H9 (cell line): ENCODE data around the gene CDH6. TPM values are rescaled to one million over a fixed set of nuclear protein-coding genes. Genes with fewer than 3 reads are reported as not detected.

Experiments used
- DNase-seq: peaks from one replicate; pipeline ENCODE4 v3.0.0-alpha.2; 2017
- H2AFZ ChIP-seq: one replicate; pipeline ENCODE4 v1.6.1; 2013; ENCODE audit warnings: mild to moderate bottlenecking, low read length, control low read depth, moderate library complexity
- H2AK5ac ChIP-seq: 2 replicates; pipeline ENCODE4 v1.6.1; 2013; ENCODE audit warnings: low read length, control low read depth, mixed read lengths; ENCODE audit not compliant: insufficient read length
- H2BK120ac ChIP-seq: one replicate; pipeline ENCODE4 v1.6.1; 2013; ENCODE audit warnings: low read depth, mild to moderate bottlenecking, low read length, control low read depth, inconsistent platforms; ENCODE audit not compliant: poor library complexity, severe bottlenecking
- H2BK12ac ChIP-seq: 2 replicates; pipeline ENCODE4 v1.6.1; 2013; ENCODE audit warnings: low read length, control low read depth, mixed read lengths, low read depth; ENCODE audit not compliant: insufficient read length
- H2BK15ac ChIP-seq: 2 replicates; pipeline ENCODE4 v1.6.1; 2013; ENCODE audit warnings: low read depth, low read length, control low read depth
- H2BK20ac ChIP-seq: one replicate; pipeline ENCODE4 v1.6.1; 2013; ENCODE audit warnings: low read depth, mild to moderate bottlenecking, low read length, control low read depth, inconsistent platforms; ENCODE audit not compliant: poor library complexity, severe bottlenecking
- H2BK5ac ChIP-seq: 2 replicates; pipeline ENCODE4 v1.6.1; 2013; ENCODE audit warnings: low read length, control low read depth, mixed read lengths; ENCODE audit not compliant: insufficient read length
- H3K14ac ChIP-seq: 2 replicates; pipeline ENCODE4 v1.6.1; 2013; ENCODE audit warnings: low read length, control low read depth; ENCODE audit not compliant: insufficient read depth
- H3K18ac ChIP-seq: 2 replicates; pipeline ENCODE4 v1.6.1; 2013; ENCODE audit warnings: low read depth, mild to moderate bottlenecking, mixed read lengths, low read length, control low read depth; ENCODE audit not compliant: insufficient read length
- H3K23ac ChIP-seq: 2 replicates; pipeline ENCODE4 v1.6.1; 2013; ENCODE audit warnings: low read length, control low read depth, mixed read lengths, low read depth; ENCODE audit not compliant: insufficient read length
- H3K23me2 ChIP-seq: 2 replicates; pipeline ENCODE4 v1.6.1; 2013; ENCODE audit warnings: low read depth, mild to moderate bottlenecking, mixed read lengths, low read length, control low read depth; ENCODE audit not compliant: insufficient read length, poor library complexity, severe bottlenecking
- H3K27ac ChIP-seq: 2 replicates; pipeline ENCODE4 v1.5.1; 2013; ENCODE audit warnings: low read length, control low read depth, mixed read lengths, low read depth; ENCODE audit not compliant: insufficient read length
- H3K27me3 ChIP-seq: 2 replicates; pipeline ENCODE4 v1.6.1; 2013; ENCODE audit warnings: low read length, control low read depth, inconsistent platforms; ENCODE audit not compliant: insufficient read depth
- H3K4ac ChIP-seq: 2 replicates; pipeline ENCODE4 v1.6.1; 2013; ENCODE audit warnings: low read depth, mild to moderate bottlenecking, control low read depth, inconsistent platforms, low read length, moderate library complexity
- H3K4me1 ChIP-seq: 2 replicates; pipeline ENCODE4 v1.6.1; 2013; ENCODE audit warnings: low read length, control low read depth, inconsistent platforms; ENCODE audit not compliant: insufficient read depth
- H3K4me2 ChIP-seq: 2 replicates; pipeline ENCODE4 v1.6.1; 2013; ENCODE audit warnings: low read length, control low read depth, mixed read lengths; ENCODE audit not compliant: insufficient read length, insufficient read depth
- H3K56ac ChIP-seq: 2 replicates; pipeline ENCODE4 v1.6.1; 2013; ENCODE audit warnings: low read depth, mild to moderate bottlenecking, mixed read lengths, low read length, control low read depth; ENCODE audit not compliant: insufficient read length
- H3K79me1 ChIP-seq: 2 replicates; pipeline ENCODE4 v1.6.1; 2013; ENCODE audit warnings: low read depth, mild to moderate bottlenecking, moderate library complexity, low read length, control low read depth, inconsistent platforms; ENCODE audit not compliant: insufficient read depth, poor library complexity, severe bottlenecking
- H3K79me2 ChIP-seq: 2 replicates; pipeline ENCODE4 v1.6.1; 2013; ENCODE audit warnings: low read length, control low read depth, inconsistent platforms; ENCODE audit not compliant: insufficient read depth
- H3K9ac ChIP-seq: 2 replicates; pipeline ENCODE4 v1.6.1; 2013; ENCODE audit warnings: low read length, control low read depth, mixed read lengths; ENCODE audit not compliant: insufficient read length; ENCODE audit errors: extremely low read depth
- H3K9me3 ChIP-seq: one replicate; pipeline ENCODE4 v1.6.1; 2013; ENCODE audit warnings: low read depth, low read length, inconsistent platforms; ENCODE audit not compliant: control insufficient read depth
- H3T11ph ChIP-seq: one replicate; pipeline ENCODE4 v1.6.1; 2013; ENCODE audit warnings: mild to moderate bottlenecking, low read length, control low read depth, inconsistent platforms
- H4K20me1 ChIP-seq: one replicate; pipeline ENCODE4 v1.6.1; 2013; ENCODE audit not compliant: control insufficient read depth, insufficient read length, insufficient read depth
- H4K5ac ChIP-seq: 2 replicates; pipeline ENCODE4 v1.6.1; 2013; ENCODE audit warnings: low read depth, mild to moderate bottlenecking, mixed read lengths, low read length, control low read depth; ENCODE audit not compliant: insufficient read length
- H4K8ac ChIP-seq: replicated peaks from 2 replicates; pipeline ENCODE4 v1.6.1; 2013; ENCODE audit warnings: low read length, control low read depth, mixed read lengths, low read depth; ENCODE audit not compliant: insufficient read length
- H4K91ac ChIP-seq: 2 replicates; pipeline ENCODE4 v1.6.1; 2013; ENCODE audit warnings: low read depth, mild to moderate bottlenecking, moderate library complexity, mixed read lengths, low read length, control low read depth; ENCODE audit not compliant: insufficient read length
- H3K27ac Mint-ChIP-seq, 3 experiments: 2 replicates in 2 of 3; 3 replicates in 1 of 3; pipeline ENCODE4 v1.8.0; 2020 to 2021; ENCODE audit warnings: mixed read lengths in 3 of 3, mild to moderate bottlenecking in 1 of 3, moderate library complexity in 1 of 3
- H3K27me3 Mint-ChIP-seq: 2 replicates; pipeline ENCODE4 v1.8.0; 2021; ENCODE audit warnings: low read depth, mild to moderate bottlenecking, moderate library complexity, mixed read lengths
- H3K36me3 Mint-ChIP-seq, 3 experiments: 2 replicates in 2 of 3; 3 replicates in 1 of 3; pipeline ENCODE4 v1.8.0; 2020 to 2021; ENCODE audit warnings: low read depth in 3 of 3, mixed read lengths in 3 of 3; ENCODE audit not compliant: insufficient read depth in 1 of 3
- H3K4me1 Mint-ChIP-seq, 2 experiments: 2 replicates each; pipeline ENCODE4 v1.8.0; 2020; ENCODE audit warnings: mixed read lengths in 2 of 2
- H3K4me3 Mint-ChIP-seq, 2 experiments: 2 replicates in 1 of 2; 3 replicates in 1 of 2; pipeline ENCODE4 v1.8.0; 2020 to 2021; ENCODE audit warnings: mild to moderate bottlenecking in 2 of 2, mixed read lengths in 2 of 2, moderate library complexity in 1 of 2
- H3K9me3 Mint-ChIP-seq, 2 experiments: 2 replicates in 1 of 2; 3 replicates in 1 of 2; pipeline ENCODE4 v1.8.0; 2020; ENCODE audit warnings: mild to moderate bottlenecking in 2 of 2, mixed read lengths in 2 of 2, moderate library complexity in 1 of 2
- CTCF ChIP-seq: fragments of 200-600 bp; sonication (generic); conservative IDR thresholded peaks from 3 replicates; pipeline ENCODE4 v1.8.0; 2021; ENCODE audit warnings: antibody characterized with exemption, mild to moderate bottlenecking
- WGBS: extraction: QIAGEN DNeasy Blood & Tissue Kit; methylation state at CpG from one replicate; pipeline ENCODE4 v1.1.7; 2013; ENCODE audit warnings: missing lambda C conversion rate, low lambda C conversion rate, mixed read lengths; ENCODE audit not compliant: insufficient read length; ENCODE audit errors: extremely low coverage; 5-methylcytosine and 5-hydroxymethylcytosine counted together
- total RNA-seq: library from RNA; stranded (reverse); gene quantifications from 2 replicates; pipeline ENCODE4 v1.2.1, GENCODE V29; 2021

CDH6 gene
- total RNA-seq, 1 experiment from 2014 or later: 11.7 TPM

- Histone ChIP-seq H2BK15ac (no peak overlapping the region), H3K4me1 (no peaks in the 10 kb centered on the region), H3K14ac (no peak overlapping the region), H4K5ac (no peak overlapping the region), H3K4me2 (no peak overlapping the region), H2BK12ac (no peak overlapping the region), H3K27ac (no peak overlapping the region), H3K9ac (no peak overlapping the region), H3K79me1 (no peaks in the 10 kb centered on the region), H4K20me1 (no peaks in the 10 kb centered on the region), H3K79me2 (no peaks in the 10 kb centered on the region), H3K23me2 (no peaks in the 10 kb centered on the region), H3K9me3 (no peaks in the 10 kb centered on the region), H3K18ac (no peak overlapping the region), H3T11ph (no peak overlapping the region), H4K8ac (no peak overlapping the region), H2AFZ (no peak overlapping the region), H3K4ac (no peak overlapping the region), H2BK120ac (no peak overlapping the region), H3K23ac (no peak overlapping the region), H2BK5ac (no peak overlapping the region), H4K91ac (no peak overlapping the region), H3K56ac (no peak overlapping the region), H3K27me3 (no peaks in the 10 kb centered on the region), H2AK5ac (no peak overlapping the region), H2BK20ac (no peak overlapping the region)
- Mint-ChIP-seq H3K27me3 (no peaks in the 10 kb centered on the region), H3K9me3 (no peaks in the 10 kb centered on the region), H3K4me1 (peaks cover 11 to 12% of the 10 kb centered on the region in 2 experiments), H3K4me3 (no peak overlapping the region), H3K36me3 (no peaks in the 10 kb centered on the region), H3K27ac (no peak overlapping the region)
- no peak for TF ChIP-seq CTCF
- no peak for DNase-seq
- no CpG with 5 or more reads among the region's 2 CpGs for WGBS
Observed at GRCh38 chr5:31217446-31217845, 24.0 kb downstream of the CDH6 start.
